ENCODE measurements around the gene KCNK3.

DNA sequence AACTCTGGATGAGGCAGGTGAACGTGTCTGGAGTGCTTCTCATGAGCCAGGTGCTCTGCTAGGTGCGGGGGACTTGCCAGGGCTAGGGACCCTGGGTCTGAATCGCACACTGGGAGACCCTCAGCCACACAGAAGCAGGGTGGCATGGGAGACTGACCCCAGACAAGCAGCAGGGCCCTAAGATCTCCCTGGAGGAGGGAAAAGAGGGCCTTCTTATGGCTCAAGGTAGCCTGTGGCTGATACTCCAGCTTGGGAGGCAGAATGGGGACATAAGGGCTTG is 38.5 kb upstream of the KCNK3 start:
- no peak for TF ChIP-seq CTCF (IDR thresholded peaks at IDR 0.05)
- TF ChIP-seq EZH2 (IDR thresholded peaks at IDR 0.05; ENCODE audit: borderline replicate concordance, insufficient read depth, low read depth, low read length, poor library complexity, severe bottlenecking) = no peak

Data from B cell (primary cell).